Common myeloid progenitor, CD34-positive (primary cell): ENCODE measurements around the gene GRM4.

ENCODE experiments used
- CTCF ChIA-PET: fragments of 350-600 bp; sonication (Branson Sonifier 250); formaldehyde crosslinking; loops from one replicate; lab custom pipeline; 2021; ENCODE audit warnings: antibody characterized with exemption; lab: Charles Lee
- POLR2A ChIA-PET: fragments of 350-600 bp; sonication (Branson Sonifier 250); formaldehyde crosslinking; loops from one replicate; lab custom pipeline; 2021; ENCODE audit warnings: antibody characterized with exemption; lab: Charles Lee
- DNase-seq, 3 donors: peaks; one replicate each; pipeline versions ENCODE4 v3.0.0 to v3.0.0-alpha.2; 2013
- H3K27ac ChIP-seq, 2 experiments: 1 replicate in 1 of 2; 2 replicates in 1 of 2; pipeline ENCODE4 v1.7.0; 2013; ENCODE audit warnings: inconsistent platforms in 2 of 2, low read length in 2 of 2, mild to moderate bottlenecking in 2 of 2, low read depth in 1 of 2, moderate library complexity in 1 of 2; ENCODE audit not compliant: severe bottlenecking in 2 of 2, insufficient read depth in 1 of 2, poor library complexity in 1 of 2
- H3K27me3 ChIP-seq, 5 experiments: replicated peaks in 2 of 5; 1 replicate in 3 of 5; 2 replicates in 2 of 5; pipeline versions ENCODE4 v1.6.1 to v1.7.0; 2013; ENCODE audit warnings: low read length in 4 of 5, mild to moderate bottlenecking in 2 of 5, moderate library complexity in 2 of 5, inconsistent platforms in 1 of 5; ENCODE audit not compliant: insufficient read depth in 5 of 5, control insufficient read depth in 4 of 5
- H3K36me3 ChIP-seq, 4 experiments: 1 replicate in 2 of 4; 2 replicates in 2 of 4; pipeline versions ENCODE4 v1.6.1 to v1.7.0; 2013; ENCODE audit warnings: low read length in 3 of 4, control low read depth in 1 of 4, mild to moderate bottlenecking in 1 of 4; ENCODE audit not compliant: control insufficient read depth in 4 of 4, insufficient read depth in 4 of 4
- H3K4me1 ChIP-seq, 4 experiments: 1 replicate in 3 of 4; 2 replicates in 1 of 4; pipeline versions ENCODE4 v1.6.1 to v1.7.1; 2013; ENCODE audit warnings: low read length in 3 of 4, mild to moderate bottlenecking in 3 of 4, control low read depth in 1 of 4, inconsistent platforms in 1 of 4, moderate library complexity in 1 of 4; ENCODE audit not compliant: control insufficient read depth in 4 of 4, insufficient read depth in 4 of 4; ENCODE audit errors: control extremely low read depth in 1 of 4
- H3K4me3 ChIP-seq, 7 experiments: 1 replicate in 4 of 7; 2 replicates in 3 of 7; pipeline versions ENCODE4 v1.5.1 to v1.7.0; 2013; ENCODE audit warnings: mild to moderate bottlenecking in 7 of 7, low read length in 6 of 7, moderate library complexity in 6 of 7, inconsistent platforms in 2 of 7, low read depth in 2 of 7, control low read depth in 1 of 7; ENCODE audit not compliant: insufficient read depth in 4 of 7, control insufficient read depth in 1 of 7; ENCODE audit errors: extremely low read depth in 1 of 7
- H3K9me3 ChIP-seq, 5 experiments: 1 replicate in 4 of 5; 2 replicates in 1 of 5; pipeline versions ENCODE4 v1.6.1 to v1.7.1; 2013; ENCODE audit warnings: low read length in 4 of 5, mild to moderate bottlenecking in 2 of 5, inconsistent platforms in 1 of 5, low read depth in 1 of 5, moderate library complexity in 1 of 5; ENCODE audit not compliant: control insufficient read depth in 4 of 5, insufficient read depth in 2 of 5; ENCODE audit errors: control extremely low read depth in 1 of 5
- WGBS: methylation state at CpG from one replicate; pipeline ENCODE4 v1.1.5; 2013; ENCODE audit not compliant: insufficient coverage; 5-methylcytosine and 5-hydroxymethylcytosine counted together

GRM4 gene

DNA sequence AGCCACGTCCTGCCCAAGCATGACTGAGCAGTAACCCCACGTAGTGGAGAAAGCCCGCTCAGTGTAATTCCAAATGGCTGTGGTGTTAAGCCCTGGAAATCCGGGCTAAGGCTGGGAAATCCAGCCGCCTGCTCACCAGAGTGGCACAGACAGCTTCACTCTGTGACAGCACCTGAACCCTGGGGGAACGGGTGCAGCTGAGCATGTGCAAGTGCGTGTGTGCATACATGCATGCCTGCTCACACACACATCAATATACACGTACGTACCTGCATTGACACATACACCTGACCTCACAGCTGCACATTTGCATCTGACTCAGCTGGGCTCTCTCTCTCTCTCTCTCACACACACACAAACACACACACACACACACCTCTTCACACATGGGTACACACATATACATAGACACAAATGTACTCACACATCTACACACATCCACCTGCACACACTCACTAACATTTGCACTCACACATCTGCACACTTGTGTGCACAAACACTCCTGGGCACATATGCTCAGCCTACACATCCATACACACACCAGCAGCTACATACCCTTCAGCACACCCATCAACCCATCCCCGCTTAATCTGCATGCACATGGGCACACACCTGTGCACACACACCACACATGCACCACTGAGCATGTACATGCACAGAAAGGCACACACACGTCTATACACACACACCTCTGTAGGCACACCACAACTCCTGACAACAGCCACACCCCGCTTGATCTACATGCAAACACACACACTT is 114.1 kb downstream of the GRM4 start:
- Histone ChIP-seq H3K4me1 (peaks cover 0 to 8% (median 3%) of the 10 kb centered on the region in 4 experiments), H3K36me3 (no peaks in the 10 kb centered on the region), H3K27ac (no peak overlapping the region), H3K4me3 (no peak overlapping the region), H3K27me3 (peaks cover 0 to 11% (median 0%) of the 10 kb centered on the region in 5 experiments), H3K9me3 (no peaks in the 10 kb centered on the region)
- whole genome bisulfite sequencing, result 74% methylated on average over 12 of the region's 12 CpGs
- CTCF ChIA-PET, result interaction anchor here (1.1 to 1.3 kb wide), 2 partner anchors 17 to 261 kb away, joined by 3 to 6 read pairs; no protein-coding TSS in a partner anchor
- no peak for DNase-seq
- POLR2A ChIA-PET, result no interaction called here

GRCh38 chr6:34030831-34031624 is 114.9 kb downstream of the GRM4 start:
- CTCF ChIA-PET, result interaction anchor here (1.1 to 5.9 kb wide), 4 partner anchors 18 to 260 kb away, joined by 3 to 36 read pairs (median 6); no protein-coding TSS in a partner anchor
- DNase-seq, result peak; percentile 17 to 62 (median 49)
- no peaks in the 10 kb centered on the region for H3K36me3 ChIP-seq
- H3K9me3 ChIP-seq, result no peaks in the 10 kb centered on the region
- H3K27me3 ChIP-seq, result peaks cover 0 to 11% (median 0%) of the 10 kb centered on the region in 5 experiments
- H3K4me1 ChIP-seq, result peaks cover 0 to 8% (median 3%) of the 10 kb centered on the region in 4 experiments
- no peak overlapping the region for H3K4me3 ChIP-seq
- H3K27ac ChIP-seq, result no peak overlapping the region
- POLR2A ChIA-PET, result no interaction called here
- WGBS, result 97% methylated on average over 5 of the region's 9 CpGs

- peaks cover 0 to 8% (median 3%) of the 10 kb centered on the region in 4 experiments for H3K4me1 ChIP-seq
- H3K36me3 ChIP-seq, result no peaks in the 10 kb centered on the region
- no peak for DNase-seq
- WGBS, result 99% methylated on average over 13 of the region's 15 CpGs
- POLR2A ChIA-PET, result no interaction called here
- CTCF ChIA-PET, result interaction anchor here (2.2 to 7.0 kb wide), 3 partner anchors 25 to 260 kb away, joined by 6 to 81 read pairs (median 36); no protein-coding TSS in a partner anchor
- H3K4me3 ChIP-seq, result no peak overlapping the region
- H3K27ac ChIP-seq, result no peak overlapping the region
- H3K9me3 ChIP-seq, result no peaks in the 10 kb centered on the region
- H3K27me3 ChIP-seq, result peaks cover 0 to 11% (median 0%) of the 10 kb centered on the region in 5 experiments
Observed at GRCh38 chr6:34029489-34030280, 116.2 kb downstream of the GRM4 start.

DNA sequence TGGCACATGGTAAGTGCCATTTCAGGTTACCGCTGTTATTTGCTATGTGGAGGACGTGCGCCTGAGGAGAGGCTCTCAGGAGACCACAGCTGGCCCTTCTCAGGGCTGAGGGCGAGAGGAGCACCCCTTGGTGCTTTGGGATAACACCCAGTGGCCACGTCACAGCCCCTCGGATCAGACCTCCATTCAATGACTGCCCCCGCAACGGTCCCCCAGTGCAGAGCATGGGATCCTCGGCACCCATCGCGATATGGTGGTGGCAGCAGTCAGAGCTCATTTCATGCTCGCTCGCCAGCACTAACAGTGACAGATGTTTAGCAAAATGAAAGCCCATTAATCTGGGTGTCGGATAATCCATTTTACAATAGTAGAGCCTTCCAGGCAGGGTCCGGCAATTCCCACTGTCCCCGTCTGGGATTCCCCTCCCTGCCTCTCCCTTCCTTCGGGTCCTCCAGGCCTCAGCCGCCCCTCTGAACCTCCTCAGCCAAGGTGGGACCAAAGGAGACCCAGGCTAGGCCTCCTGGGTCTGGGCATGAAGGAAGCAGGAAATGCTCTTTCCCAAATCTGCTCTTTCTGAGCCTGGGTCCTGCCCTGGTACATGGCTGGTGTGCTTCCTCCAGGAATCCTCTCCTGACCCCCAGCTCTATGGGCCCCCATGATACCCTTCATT is 117.1 kb downstream of the GRM4 start:
- Histone ChIP-seq H3K4me1 (peaks cover 0 to 8% (median 3%) of the 10 kb centered on the region in 4 experiments), H3K36me3 (no peaks in the 10 kb centered on the region), H3K27me3 (peaks cover 0 to 8% (median 0%) of the 10 kb centered on the region in 5 experiments), H3K27ac (no peak overlapping the region), H3K4me3 (no peak overlapping the region), H3K9me3 (peaks cover 0 to 4% (median 4%) of the 10 kb centered on the region in 5 experiments)
- ChIA-PET CTCF (interaction anchor here (0.6 to 7.0 kb wide), 11 partner anchors 12 to 283 kb away, joined by 3 to 81 read pairs (median 3); no protein-coding TSS in a partner anchor), POLR2A (no interaction called here)
- DNase-seq, result no peak
- 96% methylated on average over 15 of the region's 18 CpGs for WGBS

DNA sequence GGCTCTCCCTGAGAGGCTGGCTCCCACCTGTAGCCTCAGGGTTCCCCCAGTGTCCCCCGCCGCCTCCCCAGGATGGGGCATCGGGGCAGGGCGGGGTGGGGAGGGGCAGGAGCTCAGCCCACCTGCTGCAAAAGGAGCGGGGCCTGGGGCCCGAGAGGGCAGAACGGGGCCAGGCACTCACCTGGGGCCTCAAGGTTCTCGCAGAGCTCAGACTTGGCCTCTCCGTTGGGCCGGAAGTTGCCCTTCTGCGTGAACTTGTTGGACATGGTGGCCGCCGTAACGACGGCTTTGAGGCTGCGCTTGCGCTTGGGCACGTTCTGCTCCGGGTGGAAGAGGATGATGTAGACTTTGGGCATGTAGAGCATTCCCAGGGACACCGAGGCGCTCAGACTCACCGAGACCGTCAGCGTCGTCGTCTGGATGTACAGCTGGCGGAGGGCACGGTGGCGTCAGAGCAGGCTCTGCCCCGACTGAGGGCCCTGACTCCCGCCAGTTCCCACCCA is 117.9 kb downstream of the GRM4 start:
- POLR2A ChIA-PET, result no interaction called here
- no peaks in the 10 kb centered on the region for H3K36me3 ChIP-seq
- 93% methylated on average over 31 of the region's 31 CpGs for WGBS
- H3K27me3 ChIP-seq, result peaks cover 0 to 8% (median 0%) of the 10 kb centered on the region in 5 experiments
- CTCF ChIA-PET, result interaction anchor here (0.7 to 7.0 kb wide), 21 partner anchors 9 to 284 kb away, joined by 3 to 81 read pairs (median 3); no protein-coding TSS in a partner anchor
- no peak overlapping the region for H3K4me3 ChIP-seq
- H3K4me1 ChIP-seq, result peaks cover 0 to 8% (median 3%) of the 10 kb centered on the region in 4 experiments
- H3K9me3 ChIP-seq, result peaks cover 0 to 6% (median 4%) of the 10 kb centered on the region in 5 experiments
- DNase-seq, result no peak
- H3K27ac ChIP-seq, result no peak overlapping the region

DNA sequence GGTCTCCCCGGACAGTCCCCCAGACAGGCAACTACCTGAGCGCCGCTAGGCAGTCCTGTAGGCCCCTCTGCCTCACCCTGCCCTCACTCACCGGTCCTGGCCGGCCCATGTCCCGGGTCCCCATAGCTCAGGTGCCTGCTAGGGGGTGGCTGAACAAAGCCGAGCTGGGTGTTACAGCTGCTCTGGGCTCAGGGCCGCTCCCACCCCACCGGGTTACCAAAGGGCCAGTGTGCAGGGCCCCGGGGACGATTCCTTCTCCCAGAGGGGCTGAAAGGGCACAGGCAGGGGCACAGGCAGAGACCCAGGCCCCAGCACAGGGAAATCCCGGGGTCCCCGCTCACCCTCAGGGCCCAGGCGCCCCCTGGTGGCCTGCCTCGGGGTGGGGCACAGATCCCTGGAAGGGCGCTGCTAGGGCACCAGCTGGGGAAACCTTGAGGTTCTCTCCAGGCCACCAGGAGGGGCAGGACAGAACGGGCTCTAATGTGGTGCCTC is 118.4 kb downstream of the GRM4 start:
- H3K9me3 ChIP-seq, result peaks cover 0 to 6% (median 4%) of the 10 kb centered on the region in 5 experiments
- H3K4me3 ChIP-seq, result no peak overlapping the region
- DNase-seq, result peak; percentile 41 to 59 (median 56)
- 62% methylated on average over 15 of the region's 17 CpGs for WGBS
- peaks cover 0 to 8% (median 3%) of the 10 kb centered on the region in 4 experiments for H3K4me1 ChIP-seq
- no peak overlapping the region for H3K27ac ChIP-seq
- H3K36me3 ChIP-seq, result no peaks in the 10 kb centered on the region
- H3K27me3 ChIP-seq, result peaks cover 0 to 8% (median 0%) of the 10 kb centered on the region in 5 experiments
- POLR2A ChIA-PET, result interaction anchor here (0.6 kb wide), 1 partner anchor 97 kb away, joined by 3 read pairs; no protein-coding TSS in a partner anchor
- CTCF ChIA-PET, result interaction anchor here (0.6 to 7.0 kb wide), 25 partner anchors 9 to 284 kb away, joined by 3 to 81 read pairs (median 4); no protein-coding TSS in a partner anchor
